Cardiac muscle cell (in vitro differentiated cells and primary cell): Measurements from ENCODE around the gene SPAG16. TPM values are rescaled to one million over a fixed set of nuclear protein-coding genes. Genes with fewer than 3 reads are reported as not detected.

Experiments
- DNase-seq, 2 donors: peaks; one replicate each; pipeline versions ENCODE4 v3.0.0 to v3.0.0-alpha.2; 2010 to 2017; ENCODE audit warnings: low read depth in 1 of 2, low spot score in 1 of 2
- H3K27ac ChIP-seq: fragments of 200-600 bp; sonication (generic); 2 replicates; pipeline ENCODE4 v1.5.1; 2016
- H3K27me3 ChIP-seq: fragments of 200-600 bp; sonication (generic); 2 replicates; pipeline ENCODE4 v1.6.0; 2016; ENCODE audit warnings: control low read depth
- H3K36me3 ChIP-seq: fragments of 200-600 bp; sonication (generic); 2 replicates; pipeline ENCODE4 v1.5.1; 2016; ENCODE audit warnings: control low read depth
- H3K4me1 ChIP-seq: fragments of 200-600 bp; sonication (generic); 2 replicates; pipeline ENCODE4 v1.8.1; 2017; ENCODE audit warnings: low read depth, mild to moderate bottlenecking, mixed run types
- H3K4me3 ChIP-seq: fragments of 200-600 bp; sonication (generic); 2 replicates; pipeline ENCODE4 v1.5.1; 2016; ENCODE audit warnings: mild to moderate bottlenecking
- H3K9me3 ChIP-seq: fragments of 200-600 bp; sonication (generic); 2 replicates; pipeline ENCODE4 v1.5.1; 2017; ENCODE audit warnings: low read depth, mild to moderate bottlenecking, control low read depth
- polyA plus RNA-seq: library from polyadenylated mRNA; unstranded; fragments of >200 nt; fragmentation: Nextera tagmentation; extraction: Ambion mirVana; gene quantifications from 2 replicates; pipeline ENCODE4 v1.2.1, GENCODE V29; 2016
- total RNA-seq: library from RNA; depleted of rRNA; stranded (reverse); fragments of >200 nt; gene quantifications from 2 replicates; pipeline ENCODE4 v1.2.3, GENCODE V29; 2016
- TF ChIP-seq, protein P1 (sequence below): IDR thresholded peaks from 2 replicates; pipeline ENCODE4 v1.5.1; 2012; ENCODE audit warnings: low read depth, mild to moderate bottlenecking, low read length

The SPAG16 gene
- total and polyA plus RNA-seq, 2 experiments from 2014 or later, result 32.8 to 57.9 TPM

- H3K9me3 ChIP-seq, result no peaks in the 10 kb centered on the region
- no peak overlapping the region for H3K27ac ChIP-seq
- TF ChIP-seq, protein P1, sequence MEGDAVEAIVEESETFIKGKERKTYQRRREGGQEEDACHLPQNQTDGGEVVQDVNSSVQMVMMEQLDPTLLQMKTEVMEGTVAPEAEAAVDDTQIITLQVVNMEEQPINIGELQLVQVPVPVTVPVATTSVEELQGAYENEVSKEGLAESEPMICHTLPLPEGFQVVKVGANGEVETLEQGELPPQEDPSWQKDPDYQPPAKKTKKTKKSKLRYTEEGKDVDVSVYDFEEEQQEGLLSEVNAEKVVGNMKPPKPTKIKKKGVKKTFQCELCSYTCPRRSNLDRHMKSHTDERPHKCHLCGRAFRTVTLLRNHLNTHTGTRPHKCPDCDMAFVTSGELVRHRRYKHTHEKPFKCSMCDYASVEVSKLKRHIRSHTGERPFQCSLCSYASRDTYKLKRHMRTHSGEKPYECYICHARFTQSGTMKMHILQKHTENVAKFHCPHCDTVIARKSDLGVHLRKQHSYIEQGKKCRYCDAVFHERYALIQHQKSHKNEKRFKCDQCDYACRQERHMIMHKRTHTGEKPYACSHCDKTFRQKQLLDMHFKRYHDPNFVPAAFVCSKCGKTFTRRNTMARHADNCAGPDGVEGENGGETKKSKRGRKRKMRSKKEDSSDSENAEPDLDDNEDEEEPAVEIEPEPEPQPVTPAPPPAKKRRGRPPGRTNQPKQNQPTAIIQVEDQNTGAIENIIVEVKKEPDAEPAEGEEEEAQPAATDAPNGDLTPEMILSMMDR, result no peak
- H3K4me3 ChIP-seq, result no peak overlapping the region
- H3K4me1 ChIP-seq, result no peaks in the 10 kb centered on the region
- H3K36me3 ChIP-seq, result no peaks in the 10 kb centered on the region
- DNase-seq, result no peak
- H3K27me3 ChIP-seq, result no peaks in the 10 kb centered on the region
These were observed 25.0 kb upstream of the SPAG16 start for GRCh38 chr2:213259266-213259665.

DNA sequence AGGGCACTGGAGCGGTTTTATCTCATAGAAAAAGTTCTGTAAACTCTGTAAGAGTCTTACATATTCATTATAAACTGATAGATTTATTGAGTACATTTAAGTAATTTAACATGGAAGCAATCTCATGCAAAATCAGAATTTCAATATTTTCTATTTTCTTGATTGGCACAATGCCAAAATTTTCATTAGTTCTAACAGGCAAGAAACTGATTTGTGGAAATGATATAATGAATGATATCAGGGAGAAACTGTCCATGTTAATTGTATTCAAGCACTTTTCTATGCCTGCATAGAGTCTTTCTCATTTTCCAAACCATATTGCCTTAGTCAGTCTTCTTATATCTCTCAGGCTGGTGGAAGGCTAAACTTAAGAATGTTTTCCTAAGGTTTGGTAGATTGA, 23.0 kb upstream of the SPAG16 start:
- no peak for DNase-seq
- no peaks in the 10 kb centered on the region for H3K27me3 ChIP-seq
- H3K4me3 ChIP-seq, result no peak overlapping the region
- H3K9me3 ChIP-seq, result no peaks in the 10 kb centered on the region
- no peaks in the 10 kb centered on the region for H3K4me1 ChIP-seq
- no peaks in the 10 kb centered on the region for H3K36me3 ChIP-seq
- H3K27ac ChIP-seq, result no peak overlapping the region
- TF ChIP-seq, protein P1, result no peak

DNA sequence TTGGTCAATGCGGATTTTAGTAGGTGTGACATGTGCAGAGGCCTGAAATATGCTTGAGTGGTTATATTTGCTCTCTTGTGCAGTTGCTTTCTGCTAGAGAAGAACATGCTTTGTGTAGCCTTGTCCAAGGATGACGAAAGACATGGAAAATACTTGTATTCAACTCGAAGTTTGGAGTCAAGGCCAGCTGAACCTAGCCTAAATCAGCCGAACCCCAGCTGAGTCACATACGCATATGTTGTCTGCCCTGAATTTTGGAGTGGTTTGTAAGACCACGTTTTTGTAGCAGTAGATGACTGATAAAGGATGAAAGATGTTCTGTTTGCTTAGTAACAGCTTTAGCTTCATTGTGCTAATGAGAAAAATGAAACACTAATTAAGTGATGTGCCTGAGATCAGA, 22.5 kb upstream of the SPAG16 start:
- H3K27me3 ChIP-seq, result no peaks in the 10 kb centered on the region
- DNase-seq, result no peak
- H3K4me3 ChIP-seq, result no peak overlapping the region
- no peaks in the 10 kb centered on the region for H3K36me3 ChIP-seq
- no peak overlapping the region for H3K27ac ChIP-seq
- TF ChIP-seq, protein P1, result no peak
- no peaks in the 10 kb centered on the region for H3K9me3 ChIP-seq
- H3K4me1 ChIP-seq, result no peaks in the 10 kb centered on the region

DNA sequence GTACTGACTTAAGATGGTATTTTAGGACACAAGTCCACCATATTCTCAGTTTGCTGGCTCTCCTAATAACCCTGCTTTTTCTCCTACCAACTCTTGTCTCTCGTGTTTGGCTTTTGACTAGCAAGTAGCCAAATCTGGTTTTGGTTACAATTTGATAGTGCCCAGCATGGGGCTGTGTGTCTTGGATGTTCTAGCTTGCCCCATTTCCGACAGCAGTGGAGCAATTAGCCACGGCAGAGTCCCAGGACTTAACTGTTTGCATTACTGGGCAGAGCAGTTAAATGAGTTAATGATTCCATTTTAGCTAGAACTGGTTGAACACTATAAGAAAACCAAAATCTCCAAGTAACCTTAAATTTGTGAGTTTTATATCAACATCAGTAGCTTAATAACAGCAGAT, 18.6 kb upstream of the SPAG16 start:
- Histone ChIP-seq H3K4me3 (no peak overlapping the region), H3K36me3 (no peaks in the 10 kb centered on the region), H3K4me1 (no peaks in the 10 kb centered on the region), H3K27ac (no peak overlapping the region), H3K27me3 (no peaks in the 10 kb centered on the region), H3K9me3 (no peaks in the 10 kb centered on the region)
- DNase-seq, result no peak
- TF ChIP-seq, protein P1, result no peak

GRCh38 chr2:213266421-213266820, 17.8 kb upstream of the SPAG16 start:
- TF ChIP-seq, protein P1, result no peak
- no peak overlapping the region for H3K27ac ChIP-seq
- H3K4me3 ChIP-seq, result no peak overlapping the region
- no peaks in the 10 kb centered on the region for H3K36me3 ChIP-seq
- DNase-seq, result no peak
- H3K4me1 ChIP-seq, result no peaks in the 10 kb centered on the region
- H3K9me3 ChIP-seq, result no peaks in the 10 kb centered on the region
- no peaks in the 10 kb centered on the region for H3K27me3 ChIP-seq

- Histone ChIP-seq H3K27me3 (no peaks in the 10 kb centered on the region), H3K4me1 (no peaks in the 10 kb centered on the region), H3K9me3 (no peaks in the 10 kb centered on the region), H3K36me3 (no peaks in the 10 kb centered on the region), H3K4me3 (no peak overlapping the region), H3K27ac (no peak overlapping the region)
- DNase-seq, result no peak
- TF ChIP-seq, protein P1, result no peak
These were observed 12.3 kb upstream of the SPAG16 start for GRCh38 chr2:213271947-213272346.
